A673 (cell line): Measurements from ENCODE around the gene KCTD16. TPM values are rescaled to one million over a fixed set of nuclear protein-coding genes. Genes with fewer than 3 reads are reported as not detected.
A peak's percentile ranks its signal among the peaks of the same experiment; 100 is the strongest.

ENCODE experiments used
- BruUV-seq: library from RNA; stranded (reverse); fragments of 400-500 nt; replicated peaks from 2 replicates; lab custom pipeline; 2021; lab: Mats Ljungman, UMichigan
- CTCF ChIA-PET: fragments of 300-600 bp; sonication (Branson Sonifier 250); formaldehyde crosslinking; loops from one replicate; lab custom pipeline; 2022; ENCODE audit warnings: antibody characterized with exemption; lab: Charles Lee
- POLR2A ChIA-PET: fragments of 300-600 bp; sonication (Branson Sonifier 250); formaldehyde crosslinking; loops from one replicate; lab custom pipeline; 2022; ENCODE audit warnings: antibody characterized with exemption; ENCODE audit not compliant: low non-redundant PET; lab: Charles Lee
- DNase-seq: peaks from one replicate; pipeline ENCODE4 v3.0.0-alpha.2; 2015; ENCODE audit warnings: low spot score
- H3K27ac ChIP-seq: fragments of 200-600 bp; sonication (generic); 2 replicates; pipeline ENCODE4 v1.5.1; 2016; ENCODE audit warnings: mixed run types, low read depth, mild to moderate bottlenecking, mixed read lengths, antibody characterized with exemption, low read length; ENCODE audit not compliant: poor library complexity, severe bottlenecking
- H3K27me3 ChIP-seq: fragments of 200-600 bp; sonication (generic); replicated peaks from 2 replicates; pipeline ENCODE4 v1.6.1; 2017; ENCODE audit warnings: mixed run types, low read depth, mild to moderate bottlenecking, mixed read lengths, antibody characterized with exemption, low read length; ENCODE audit not compliant: insufficient read depth, poor library complexity
- H3K36me3 ChIP-seq: fragments of 200-600 bp; sonication (generic); 2 replicates; pipeline ENCODE4 v1.6.1; 2016; ENCODE audit warnings: mixed run types, mild to moderate bottlenecking, mixed read lengths, antibody characterized with exemption, low read length; ENCODE audit not compliant: insufficient read depth, poor library complexity, severe bottlenecking
- H3K4me1 ChIP-seq: fragments of 200-600 bp; sonication (generic); 2 replicates; pipeline ENCODE4 v1.6.1; 2017; ENCODE audit warnings: mixed run types, mild to moderate bottlenecking, mixed read lengths, antibody characterized with exemption, low read length; ENCODE audit not compliant: insufficient read depth, poor library complexity, severe bottlenecking
- H3K4me3 ChIP-seq: fragments of 200-600 bp; sonication (generic); 2 replicates; pipeline ENCODE4 v1.5.1; 2016; ENCODE audit warnings: low read depth, mixed run types, mild to moderate bottlenecking, mixed read lengths, low read length; ENCODE audit not compliant: poor library complexity, severe bottlenecking
- H3K9me3 ChIP-seq: fragments of 200-600 bp; sonication (generic); 2 replicates; pipeline ENCODE4 v1.6.1; 2016; ENCODE audit warnings: mixed run types, low read depth, mild to moderate bottlenecking, mixed read lengths, antibody characterized with exemption, low read length; ENCODE audit not compliant: poor library complexity, severe bottlenecking
- EZH2 ChIP-seq: fragments of 200-600 bp; sonication (generic); IDR thresholded peaks from 2 replicates; pipeline ENCODE4 v1.6.1; 2017; ENCODE audit warnings: borderline replicate concordance, low read depth, mild to moderate bottlenecking, mixed read lengths, antibody characterized with exemption, low read length; ENCODE audit not compliant: poor library complexity, severe bottlenecking
- intact Hi-C: fragments of 100-400 bp; cut with micrococcal nuclease; formaldehyde crosslinking; loops from one replicate; pipeline ENCODE4 v1.10.0; 2022; ENCODE audit not compliant: unreplicated experiment
- total RNA-seq: library from RNA; stranded (reverse); gene quantifications from 2 replicates; pipeline ENCODE4 v1.2.3, GENCODE V29; 2021
- TF ChIP-seq, protein P1 (sequence below): fragments of 300-800, 200-600 bp; sonication (generic); conservative IDR thresholded peaks from 2 replicates; pipeline ENCODE4 v1.5.1; 2017; ENCODE audit warnings: low read depth, mild to moderate bottlenecking, antibody characterized with exemption, low read length, moderate library complexity, mixed read lengths

Gene KCTD16
- total RNA-seq, 1 experiment from 2014 or later = 1.1 TPM

DNA sequence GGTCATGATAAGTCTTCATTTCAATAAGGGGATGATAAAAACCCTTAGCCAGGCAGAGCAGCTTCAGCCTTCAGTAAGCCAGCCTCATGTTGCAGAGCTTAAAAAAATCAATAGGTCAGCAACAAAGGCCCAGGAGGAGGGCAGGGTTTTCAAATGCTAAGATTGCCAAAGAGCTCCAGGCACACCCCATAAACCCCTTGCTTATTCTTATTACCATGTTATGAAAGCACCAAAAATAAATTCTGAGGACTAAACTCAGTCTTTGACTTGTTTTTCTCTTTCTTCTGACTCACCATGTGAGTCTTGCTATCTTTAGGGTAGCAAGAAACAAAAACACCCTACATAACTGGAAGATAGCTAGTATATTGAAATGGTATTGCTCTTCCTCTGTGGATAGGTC lies 317.1 kb downstream of the KCTD16 start:
- CTCF ChIA-PET = no interaction called here
- intact Hi-C loops = loop anchor here (5.0 kb wide), 1 partner anchor 750 kb away; no protein-coding TSS in a partner anchor
- no TSS peak for BruUV-seq
- H3K4me3 ChIP-seq = no peak overlapping the region
- no peak overlapping the region for H3K27ac ChIP-seq
- no peaks in the 10 kb centered on the region for H3K4me1 ChIP-seq
- POLR2A ChIA-PET = no interaction called here
- no peaks in the 10 kb centered on the region for H3K9me3 ChIP-seq
- no peaks in the 10 kb centered on the region for H3K27me3 ChIP-seq
- DNase-seq = no peak
- TF ChIP-seq, protein P1, sequence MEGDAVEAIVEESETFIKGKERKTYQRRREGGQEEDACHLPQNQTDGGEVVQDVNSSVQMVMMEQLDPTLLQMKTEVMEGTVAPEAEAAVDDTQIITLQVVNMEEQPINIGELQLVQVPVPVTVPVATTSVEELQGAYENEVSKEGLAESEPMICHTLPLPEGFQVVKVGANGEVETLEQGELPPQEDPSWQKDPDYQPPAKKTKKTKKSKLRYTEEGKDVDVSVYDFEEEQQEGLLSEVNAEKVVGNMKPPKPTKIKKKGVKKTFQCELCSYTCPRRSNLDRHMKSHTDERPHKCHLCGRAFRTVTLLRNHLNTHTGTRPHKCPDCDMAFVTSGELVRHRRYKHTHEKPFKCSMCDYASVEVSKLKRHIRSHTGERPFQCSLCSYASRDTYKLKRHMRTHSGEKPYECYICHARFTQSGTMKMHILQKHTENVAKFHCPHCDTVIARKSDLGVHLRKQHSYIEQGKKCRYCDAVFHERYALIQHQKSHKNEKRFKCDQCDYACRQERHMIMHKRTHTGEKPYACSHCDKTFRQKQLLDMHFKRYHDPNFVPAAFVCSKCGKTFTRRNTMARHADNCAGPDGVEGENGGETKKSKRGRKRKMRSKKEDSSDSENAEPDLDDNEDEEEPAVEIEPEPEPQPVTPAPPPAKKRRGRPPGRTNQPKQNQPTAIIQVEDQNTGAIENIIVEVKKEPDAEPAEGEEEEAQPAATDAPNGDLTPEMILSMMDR = no peak
- no peak for TF ChIP-seq EZH2
- H3K36me3 ChIP-seq = no peaks in the 10 kb centered on the region

DNA sequence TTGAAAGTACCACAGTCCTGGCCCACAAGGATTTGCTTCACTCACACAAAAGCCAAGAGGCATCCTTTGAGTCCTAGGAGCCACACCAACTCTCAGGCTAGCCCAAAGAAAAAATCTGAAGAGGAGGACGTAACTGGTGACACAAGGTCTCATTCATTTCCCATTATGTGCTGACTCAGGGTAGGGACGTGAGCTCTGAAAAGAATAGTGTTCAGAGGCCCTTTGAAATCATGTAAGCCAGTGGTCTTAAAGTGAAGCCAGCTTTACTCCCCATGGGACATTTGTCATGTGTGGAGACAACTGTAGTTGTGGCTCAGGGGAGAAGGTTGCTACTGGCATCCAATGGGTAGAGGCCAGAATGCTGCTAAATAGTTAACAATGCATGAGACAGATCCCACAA lies 332.4 kb downstream of the KCTD16 start:
- no peak for TF ChIP-seq EZH2
- H3K9me3 ChIP-seq = no peaks in the 10 kb centered on the region
- no peak for DNase-seq
- intact Hi-C loops = no loop called here
- H3K27me3 ChIP-seq = no peaks in the 10 kb centered on the region
- CTCF ChIA-PET = no interaction called here
- no peak overlapping the region for H3K4me3 ChIP-seq
- no peaks in the 10 kb centered on the region for H3K36me3 ChIP-seq
- H3K27ac ChIP-seq = no peak overlapping the region
- POLR2A ChIA-PET = no interaction called here
- H3K4me1 ChIP-seq = no peaks in the 10 kb centered on the region
- no TSS peak for BruUV-seq

DNA sequence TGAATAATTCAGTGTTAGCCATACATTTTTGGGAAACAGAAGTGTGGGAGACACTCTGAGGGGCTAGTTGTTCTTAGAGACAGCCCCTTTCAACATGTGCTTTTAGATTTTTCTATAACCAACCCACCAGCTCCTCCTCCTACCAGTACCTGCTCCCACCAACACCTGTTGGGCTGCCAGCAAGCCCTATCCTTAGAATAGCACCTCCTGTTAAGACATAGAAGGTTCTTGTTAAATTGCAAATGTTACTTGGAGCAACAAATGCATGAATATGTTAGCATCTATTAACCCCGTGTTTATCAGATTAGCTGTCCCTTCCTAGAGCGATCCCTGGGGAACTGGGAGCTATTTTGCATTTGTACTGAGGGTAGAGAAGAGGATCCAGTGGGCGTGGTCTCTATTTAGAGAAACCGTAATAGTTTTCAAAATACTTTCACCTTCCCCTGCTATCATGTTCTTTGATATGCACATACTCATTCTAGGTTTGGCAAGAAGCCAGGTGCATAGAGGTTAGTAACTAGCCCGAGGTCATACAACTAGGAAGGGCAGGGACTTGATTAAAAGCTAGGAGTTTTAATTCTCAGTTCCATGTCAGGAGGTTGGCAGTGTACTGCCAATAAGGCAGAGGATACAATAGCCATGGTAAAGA lies 334.4 kb downstream of the KCTD16 start:
- H3K9me3 ChIP-seq = no peaks in the 10 kb centered on the region
- BruUV-seq = no TSS peak
- H3K27me3 ChIP-seq = no peaks in the 10 kb centered on the region

More for the DNA sequence above, 334.4 kb downstream of the KCTD16 start:
- no peak overlapping the region for H3K4me3 ChIP-seq
- peak; percentile 45 for DNase-seq
- no peaks in the 10 kb centered on the region for H3K36me3 ChIP-seq
- no peak overlapping the region for H3K27ac ChIP-seq
- intact Hi-C loops = no loop called here
- CTCF ChIA-PET = no interaction called here
- H3K4me1 ChIP-seq = no peaks in the 10 kb centered on the region
- POLR2A ChIA-PET = no interaction called here
- no peak for TF ChIP-seq EZH2
- TF ChIP-seq, protein P1 = no peak
